Measurements from ENCODE around the gene ASAP3.

GRCh38 chr1:23392125-23392855 is 91.7 kb downstream of the ASAP3 start:
- TF ChIP-seq CTCF (CRISPR knock-in tag; IDR thresholded peaks at IDR 0.05): no peak
- TF ChIP-seq ZSCAN9 (CRISPR knock-in tag; IDR thresholded peaks at IDR 0.05; ENCODE audit: borderline replicate concordance): no peak
- TF ChIP-seq CCDC6 (CRISPR knock-in tag; IDR thresholded peaks at IDR 0.05): no peak
- TF ChIP-seq NR1H2 (CRISPR knock-in tag; IDR thresholded peaks at IDR 0.05; ENCODE audit: borderline replicate concordance, low read depth): no peak
- TF ChIP-seq MTA3 (CRISPR knock-in tag; IDR thresholded peaks at IDR 0.05): no peak
- TF ChIP-seq ZBTB43 (CRISPR knock-in tag; conservative IDR thresholded peaks at IDR 0.05): no peak
- no peak for TF ChIP-seq FOXK2 (IDR thresholded peaks at IDR 0.05)
- no peak for TF ChIP-seq ZBTB4 (CRISPR knock-in tag; IDR thresholded peaks at IDR 0.05; ENCODE audit: borderline replicate concordance)
- no peak for TF ChIP-seq ZNF142 (CRISPR knock-in tag; IDR thresholded peaks at IDR 0.05)
- TF ChIP-seq ESRRA (CRISPR knock-in tag; IDR thresholded peaks at IDR 0.05; ENCODE audit: low read depth): no peak
- TF ChIP-seq ZNF777 (CRISPR knock-in tag; IDR thresholded peaks at IDR 0.05): no peak

All from HepG2 (cell line).